Measurements from ENCODE around the gene PRR23E.

The PRR23E gene

GRCh38 chr3:127235706-127236105 lies 42.8 kb downstream of the PRR23E start:
- no peak for DNase-seq

- DNase-seq: no peak
Measured at GRCh38 chr3:127237835-127238234, 44.9 kb downstream of the PRR23E start.

DNA sequence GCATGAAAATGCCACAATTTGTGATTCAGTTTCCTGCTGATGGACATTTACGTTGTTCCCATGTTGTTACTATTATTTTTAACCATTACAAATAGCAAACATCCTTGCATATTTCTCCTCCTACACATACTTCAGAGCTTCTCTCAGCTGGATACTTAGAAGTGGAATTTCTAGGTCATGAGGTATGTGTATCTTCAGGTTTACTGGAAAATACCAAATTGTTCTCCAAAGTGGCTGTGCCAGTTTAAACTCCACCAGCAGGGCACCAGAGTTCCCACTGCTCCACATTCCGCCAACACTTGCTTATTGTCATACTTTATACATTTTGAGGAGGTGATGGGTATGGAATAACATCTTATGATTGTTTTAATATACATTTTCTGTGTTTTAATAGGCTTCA lies 45.7 kb downstream of the PRR23E start:
- no peak for DNase-seq

DNA sequence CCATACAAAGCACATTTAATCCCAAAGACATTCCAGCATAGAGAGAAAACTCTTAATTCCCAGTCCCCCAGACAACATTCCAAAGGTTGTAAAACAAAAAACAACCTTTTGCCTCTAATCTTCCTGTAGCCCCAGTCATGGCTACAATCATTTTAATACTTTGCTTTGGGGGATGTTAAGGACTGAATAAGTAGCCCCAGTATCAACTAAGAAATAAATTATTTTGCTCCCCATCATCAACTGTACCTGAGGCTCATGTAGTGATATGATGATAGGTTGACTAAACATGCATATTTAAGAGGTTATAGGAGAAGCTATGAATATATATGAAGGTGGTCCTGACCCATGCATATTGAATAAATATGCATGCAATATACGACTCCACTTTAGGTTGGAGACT lies 54.4 kb downstream of the PRR23E start:
- no peak for DNase-seq
